ENCODE measurements around the gene PRKAR1B.

DNA sequence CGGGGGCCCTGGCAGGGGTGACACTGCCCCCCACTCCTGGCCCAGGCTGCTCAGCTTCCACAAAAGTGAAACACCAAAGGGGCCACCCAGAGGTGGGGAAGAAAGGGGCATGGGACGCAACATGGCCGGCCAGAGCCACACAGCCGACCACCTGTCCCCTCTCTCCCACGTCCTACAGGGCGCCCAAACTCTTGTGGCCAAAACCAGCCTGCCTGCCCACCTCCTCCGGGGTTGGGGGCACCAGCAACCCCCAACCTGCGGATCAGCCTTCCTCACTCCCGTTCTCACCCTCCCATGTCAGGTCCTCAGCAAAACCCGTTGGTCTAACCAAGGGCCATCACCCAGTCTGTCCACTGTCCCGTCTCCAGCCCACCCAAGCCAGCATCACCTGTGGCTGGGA, 80.1 kb downstream of the PRKAR1B start:
- no peak for TF ChIP-seq SREBF2 (IDR thresholded peaks at IDR 0.05; ENCODE audit: low read length)
- TF ChIP-seq, protein P1, sequence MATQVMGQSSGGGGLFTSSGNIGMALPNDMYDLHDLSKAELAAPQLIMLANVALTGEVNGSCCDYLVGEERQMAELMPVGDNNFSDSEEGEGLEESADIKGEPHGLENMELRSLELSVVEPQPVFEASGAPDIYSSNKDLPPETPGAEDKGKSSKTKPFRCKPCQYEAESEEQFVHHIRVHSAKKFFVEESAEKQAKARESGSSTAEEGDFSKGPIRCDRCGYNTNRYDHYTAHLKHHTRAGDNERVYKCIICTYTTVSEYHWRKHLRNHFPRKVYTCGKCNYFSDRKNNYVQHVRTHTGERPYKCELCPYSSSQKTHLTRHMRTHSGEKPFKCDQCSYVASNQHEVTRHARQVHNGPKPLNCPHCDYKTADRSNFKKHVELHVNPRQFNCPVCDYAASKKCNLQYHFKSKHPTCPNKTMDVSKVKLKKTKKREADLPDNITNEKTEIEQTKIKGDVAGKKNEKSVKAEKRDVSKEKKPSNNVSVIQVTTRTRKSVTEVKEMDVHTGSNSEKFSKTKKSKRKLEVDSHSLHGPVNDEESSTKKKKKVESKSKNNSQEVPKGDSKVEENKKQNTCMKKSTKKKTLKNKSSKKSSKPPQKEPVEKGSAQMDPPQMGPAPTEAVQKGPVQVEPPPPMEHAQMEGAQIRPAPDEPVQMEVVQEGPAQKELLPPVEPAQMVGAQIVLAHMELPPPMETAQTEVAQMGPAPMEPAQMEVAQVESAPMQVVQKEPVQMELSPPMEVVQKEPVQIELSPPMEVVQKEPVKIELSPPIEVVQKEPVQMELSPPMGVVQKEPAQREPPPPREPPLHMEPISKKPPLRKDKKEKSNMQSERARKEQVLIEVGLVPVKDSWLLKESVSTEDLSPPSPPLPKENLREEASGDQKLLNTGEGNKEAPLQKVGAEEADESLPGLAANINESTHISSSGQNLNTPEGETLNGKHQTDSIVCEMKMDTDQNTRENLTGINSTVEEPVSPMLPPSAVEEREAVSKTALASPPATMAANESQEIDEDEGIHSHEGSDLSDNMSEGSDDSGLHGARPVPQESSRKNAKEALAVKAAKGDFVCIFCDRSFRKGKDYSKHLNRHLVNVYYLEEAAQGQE (IDR thresholded peaks at IDR 0.05; ENCODE audit: low read depth, low read length), result no peak
- TF ChIP-seq, protein P2, sequence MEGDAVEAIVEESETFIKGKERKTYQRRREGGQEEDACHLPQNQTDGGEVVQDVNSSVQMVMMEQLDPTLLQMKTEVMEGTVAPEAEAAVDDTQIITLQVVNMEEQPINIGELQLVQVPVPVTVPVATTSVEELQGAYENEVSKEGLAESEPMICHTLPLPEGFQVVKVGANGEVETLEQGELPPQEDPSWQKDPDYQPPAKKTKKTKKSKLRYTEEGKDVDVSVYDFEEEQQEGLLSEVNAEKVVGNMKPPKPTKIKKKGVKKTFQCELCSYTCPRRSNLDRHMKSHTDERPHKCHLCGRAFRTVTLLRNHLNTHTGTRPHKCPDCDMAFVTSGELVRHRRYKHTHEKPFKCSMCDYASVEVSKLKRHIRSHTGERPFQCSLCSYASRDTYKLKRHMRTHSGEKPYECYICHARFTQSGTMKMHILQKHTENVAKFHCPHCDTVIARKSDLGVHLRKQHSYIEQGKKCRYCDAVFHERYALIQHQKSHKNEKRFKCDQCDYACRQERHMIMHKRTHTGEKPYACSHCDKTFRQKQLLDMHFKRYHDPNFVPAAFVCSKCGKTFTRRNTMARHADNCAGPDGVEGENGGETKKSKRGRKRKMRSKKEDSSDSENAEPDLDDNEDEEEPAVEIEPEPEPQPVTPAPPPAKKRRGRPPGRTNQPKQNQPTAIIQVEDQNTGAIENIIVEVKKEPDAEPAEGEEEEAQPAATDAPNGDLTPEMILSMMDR (IDR thresholded peaks at IDR 0.05 in 2 of 3, conservative IDR thresholded peaks at IDR 0.05 in 1 of 3; ENCODE audit: control insufficient read depth in 2 of 3, extremely low read depth in 1 of 3, insufficient read depth in 1 of 3, low read depth in 3 of 3, low read length in 3 of 3), result no peak
- no peak for TF ChIP-seq ZNF24 (IDR thresholded peaks at IDR 0.05)
- TF ChIP-seq EZH2 (IDR thresholded peaks at IDR 0.05; ENCODE audit: borderline replicate concordance, control insufficient read depth, low read depth, low read length), result no peak

All from GM12878 (cell line).